AG09309 (cell line): Measurements from ENCODE around the gene ZNF587B.
A peak's percentile ranks its signal among the peaks of the same experiment; 100 is the strongest.

Experiments
- DNase-seq: peaks from one replicate; pipeline ENCODE4 v3.0.0-alpha.2; 2010; ENCODE audit warnings: low read depth
- H3K4me3 ChIP-seq: 2 replicates; pipeline ENCODE4 v1.5.1; 2011; ENCODE audit warnings: mild to moderate bottlenecking, low read depth, low read length, moderate library complexity; ENCODE audit not compliant: control insufficient read depth
- TF ChIP-seq, protein P1 (sequence below): IDR thresholded peaks from 2 replicates; pipeline ENCODE4 v1.5.1; 2011; ENCODE audit warnings: mild to moderate bottlenecking, low read depth, low read length, inconsistent platforms; ENCODE audit not compliant: insufficient read depth, control insufficient read depth; ENCODE audit errors: missing control alignments

The ZNF587B gene

DNA sequence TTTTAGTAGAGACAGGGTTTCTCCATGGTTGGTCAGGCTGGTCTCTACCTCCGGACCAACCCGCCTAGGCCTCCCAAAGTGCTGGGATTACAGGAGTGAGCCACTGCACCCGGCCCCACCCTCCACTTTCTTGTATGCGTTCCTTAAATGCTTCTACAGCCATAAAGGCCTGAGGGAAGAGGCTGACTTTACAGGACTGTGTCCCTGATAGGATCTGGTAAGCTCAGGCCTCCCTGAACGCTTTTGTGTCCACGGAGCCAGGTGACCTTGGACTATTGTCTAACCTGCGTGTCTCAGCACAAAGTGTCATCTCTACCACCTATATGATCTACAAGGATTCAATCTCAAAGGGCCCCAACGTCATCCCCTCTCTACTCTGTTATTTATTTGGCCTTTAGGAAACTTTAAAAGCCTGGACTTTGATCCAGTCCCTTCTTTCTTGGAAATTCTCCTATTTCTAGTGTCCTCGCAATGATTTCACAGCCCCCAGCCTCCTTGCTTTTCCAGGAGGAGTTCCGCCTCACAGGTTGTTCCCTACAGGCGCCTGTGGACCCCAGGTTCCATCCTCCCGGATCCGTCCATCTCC is 16.1 kb upstream of the ZNF587B start:
- H3K4me3 ChIP-seq = peak overlapping the region; percentile 93
- TF ChIP-seq, protein P1, sequence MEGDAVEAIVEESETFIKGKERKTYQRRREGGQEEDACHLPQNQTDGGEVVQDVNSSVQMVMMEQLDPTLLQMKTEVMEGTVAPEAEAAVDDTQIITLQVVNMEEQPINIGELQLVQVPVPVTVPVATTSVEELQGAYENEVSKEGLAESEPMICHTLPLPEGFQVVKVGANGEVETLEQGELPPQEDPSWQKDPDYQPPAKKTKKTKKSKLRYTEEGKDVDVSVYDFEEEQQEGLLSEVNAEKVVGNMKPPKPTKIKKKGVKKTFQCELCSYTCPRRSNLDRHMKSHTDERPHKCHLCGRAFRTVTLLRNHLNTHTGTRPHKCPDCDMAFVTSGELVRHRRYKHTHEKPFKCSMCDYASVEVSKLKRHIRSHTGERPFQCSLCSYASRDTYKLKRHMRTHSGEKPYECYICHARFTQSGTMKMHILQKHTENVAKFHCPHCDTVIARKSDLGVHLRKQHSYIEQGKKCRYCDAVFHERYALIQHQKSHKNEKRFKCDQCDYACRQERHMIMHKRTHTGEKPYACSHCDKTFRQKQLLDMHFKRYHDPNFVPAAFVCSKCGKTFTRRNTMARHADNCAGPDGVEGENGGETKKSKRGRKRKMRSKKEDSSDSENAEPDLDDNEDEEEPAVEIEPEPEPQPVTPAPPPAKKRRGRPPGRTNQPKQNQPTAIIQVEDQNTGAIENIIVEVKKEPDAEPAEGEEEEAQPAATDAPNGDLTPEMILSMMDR = no peak
- no peak for DNase-seq

DNA sequence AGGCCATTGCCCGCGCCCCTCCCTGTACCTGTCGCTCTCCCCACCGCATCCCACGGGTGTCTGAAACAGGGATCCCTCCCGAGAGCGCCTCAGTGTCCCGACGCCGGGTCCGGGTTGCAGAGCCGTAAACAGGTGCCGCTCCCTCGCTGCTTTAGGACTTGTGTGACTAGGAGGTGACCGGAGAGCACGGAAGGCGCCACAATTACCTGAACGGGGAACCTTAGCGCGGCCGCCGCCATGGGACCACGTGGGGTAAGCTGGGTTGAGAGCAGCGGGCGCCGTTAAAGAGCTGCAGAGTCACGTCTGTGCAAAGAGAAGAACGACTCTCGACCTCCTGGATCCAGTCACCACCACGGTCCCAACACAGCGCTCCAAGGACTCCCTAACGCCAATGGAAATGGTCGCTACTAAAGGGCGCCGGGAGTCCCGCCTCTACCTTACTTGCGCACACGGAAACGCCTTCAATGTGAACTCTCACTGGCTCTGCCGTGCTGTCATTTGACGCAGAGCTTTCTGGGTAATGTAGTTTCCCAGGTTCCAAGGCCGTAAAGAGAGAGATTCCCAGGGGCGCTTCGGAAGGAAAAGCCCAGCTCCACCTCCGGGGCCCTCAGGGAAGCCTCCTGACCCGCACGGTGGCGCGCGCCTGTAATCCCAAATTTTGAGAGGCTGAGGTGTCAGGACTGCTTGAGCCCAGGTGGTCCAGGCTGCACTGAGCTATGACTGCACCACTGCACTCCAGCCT is 15.4 kb upstream of the ZNF587B start, which contains the start of gene ZNF552:
Gene ZNF552, minus strand, starts transcription at position 409 of the 742 bp plus-strand sequence. Its CDS starts 170 bp downstream, at position 239.
- TF ChIP-seq, protein P1 = no peak
- peak; percentile 56 for DNase-seq
- peak within 1 kb of the TSS; percentile 93 for H3K4me3 ChIP-seq

DNA sequence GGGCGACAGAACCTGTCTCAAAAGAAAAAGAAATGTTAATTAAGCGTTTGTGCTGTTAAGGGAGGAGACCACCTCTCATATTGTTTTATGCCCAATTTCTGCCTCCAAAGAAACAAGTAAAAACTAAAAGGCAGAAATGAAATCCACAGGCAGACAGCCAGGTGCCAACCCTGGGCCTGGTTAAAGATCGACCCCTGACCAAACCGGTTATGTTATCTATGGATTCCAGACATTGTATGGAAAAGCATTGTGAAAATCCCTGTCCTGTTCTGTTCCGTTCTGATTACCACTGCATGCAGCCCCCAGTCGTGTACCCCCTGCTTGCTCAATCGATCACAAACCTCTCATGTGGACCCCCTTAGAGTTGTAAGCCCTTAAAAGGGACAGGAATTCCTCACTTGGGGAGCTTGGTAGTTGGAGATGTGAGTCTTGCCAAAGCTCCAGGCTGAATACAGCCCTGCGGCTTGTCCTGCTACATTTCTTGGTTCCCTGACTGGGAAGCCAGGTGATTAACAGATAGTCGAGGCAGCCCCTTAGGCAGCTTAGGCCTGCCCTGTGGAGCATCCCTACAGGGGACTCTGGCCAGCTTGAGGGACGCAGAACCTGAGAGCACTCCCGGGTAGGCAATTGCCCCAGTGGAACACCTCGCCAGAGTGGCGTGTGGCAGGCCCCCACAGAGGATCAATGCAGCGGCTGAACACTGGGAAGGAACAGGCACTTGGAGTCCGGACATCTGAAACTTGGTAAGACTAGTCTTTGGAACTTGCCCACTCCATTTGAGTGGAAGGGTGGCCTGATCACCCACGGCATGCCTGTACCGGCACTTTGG is 14.6 kb upstream of the ZNF587B start:
- DNase-seq = no peak
- no peak overlapping the region for H3K4me3 ChIP-seq
- TF ChIP-seq, protein P1 = no peak

DNA sequence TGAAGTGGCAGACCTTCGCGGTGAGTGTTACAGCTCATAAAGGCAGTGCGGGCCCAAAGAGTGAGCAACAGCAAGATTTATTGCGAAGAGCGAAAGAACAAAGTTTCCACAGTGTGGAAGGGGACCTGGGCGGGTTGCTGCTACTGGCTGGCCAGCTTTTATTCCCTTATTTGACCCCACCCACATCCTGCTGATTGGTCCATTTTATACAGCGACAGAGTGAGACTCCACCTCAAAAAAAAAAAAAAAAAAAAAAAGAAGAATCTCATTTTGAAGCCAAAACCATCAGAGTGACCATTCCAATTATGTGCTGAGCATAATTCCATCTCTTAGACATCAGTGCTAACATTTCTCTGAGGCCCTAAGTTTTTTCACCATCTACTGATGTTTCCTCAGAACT is 13.4 kb upstream of the ZNF587B start:
- DNase-seq = no peak

DNA sequence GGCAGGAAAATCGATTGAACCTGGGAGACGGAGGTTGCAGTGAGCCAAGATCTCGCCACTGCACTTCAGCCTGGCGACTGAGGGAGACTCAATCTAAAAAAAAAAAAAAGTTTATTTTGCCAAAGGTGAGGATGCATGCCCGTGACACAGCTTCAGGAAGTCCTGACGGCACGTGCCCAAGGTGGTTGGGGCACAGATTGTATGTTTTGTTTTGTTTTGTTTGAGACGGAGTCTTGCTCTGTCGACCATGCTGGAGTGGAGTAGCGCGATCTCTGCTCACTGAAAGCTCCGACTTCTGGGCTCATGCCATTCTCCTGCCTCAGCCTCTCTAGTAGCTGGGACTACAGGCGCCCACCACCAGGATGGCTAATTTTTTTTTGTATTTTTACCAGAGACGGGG is 12.1 kb upstream of the ZNF587B start:
- no peak for DNase-seq
- TF ChIP-seq, protein P1 = no peak
- no peak overlapping the region for H3K4me3 ChIP-seq

More for the DNA sequence above, 13.4 kb upstream of the ZNF587B start:
- no peak overlapping the region for H3K4me3 ChIP-seq
- TF ChIP-seq, protein P1 = no peak

DNA sequence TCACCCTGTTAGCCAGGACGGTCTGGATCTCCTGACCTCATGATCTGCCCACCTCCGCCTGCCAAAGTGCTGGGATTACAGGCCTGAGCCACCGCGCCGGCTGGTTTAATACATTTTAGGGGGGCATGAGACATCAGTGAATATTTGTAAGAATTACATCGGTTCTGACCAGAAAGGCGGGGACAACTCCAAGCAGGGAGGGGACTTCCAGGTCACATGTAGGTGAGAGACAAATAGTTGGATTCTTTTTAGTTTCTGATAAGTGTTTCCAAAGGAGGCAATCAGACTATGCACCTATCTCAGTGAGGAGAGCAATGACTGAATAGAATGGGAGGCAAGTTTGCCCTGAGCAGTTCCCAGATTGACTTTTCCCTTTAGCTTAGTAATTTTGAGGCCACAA is 11.7 kb upstream of the ZNF587B start:
- no peak overlapping the region for H3K4me3 ChIP-seq
- no peak for DNase-seq
- TF ChIP-seq, protein P1 = no peak
